GM19193 (cell line): ENCODE results near the gene GCNT1.

ENCODE experiments used
- POLR2A ChIP-seq: IDR thresholded peaks from 4 replicates; pipeline ENCODE4 v1.6.1; 2011; ENCODE audit not compliant: insufficient read depth, insufficient read length; ENCODE audit errors: extremely low read depth

GCNT1 gene

GRCh38 chr9:76438841-76439588 lies 20.0 kb upstream of the GCNT1 start:
- TF ChIP-seq POLR2A, result no peak

GRCh38 chr9:76441551-76442322 lies 17.2 kb upstream of the GCNT1 start:
- no peak for TF ChIP-seq POLR2A

- no peak for TF ChIP-seq POLR2A
Observed at GRCh38 chr9:76443887-76444286, 15.1 kb upstream of the GCNT1 start.

- no peak for TF ChIP-seq POLR2A
Observed at GRCh38 chr9:76444322-76444929, 14.6 kb upstream of the GCNT1 start.

- no peak for TF ChIP-seq POLR2A
Observed at GRCh38 chr9:76445976-76446375, 13.0 kb upstream of the GCNT1 start.

GRCh38 chr9:76448501-76448900 lies 10.5 kb upstream of the GCNT1 start:
- no peak for TF ChIP-seq POLR2A

GRCh38 chr9:76451234-76451633 lies 7.7 kb upstream of the GCNT1 start:
- no peak for TF ChIP-seq POLR2A

GRCh38 chr9:76452839-76453238 lies 6.1 kb upstream of the GCNT1 start:
- TF ChIP-seq POLR2A, result no peak

GRCh38 chr9:76453785-76454184 lies 5.2 kb upstream of the GCNT1 start:
- TF ChIP-seq POLR2A, result no peak

- no peak for TF ChIP-seq POLR2A
Observed at GRCh38 chr9:76454311-76454710, 4.7 kb upstream of the GCNT1 start.

GRCh38 chr9:76456202-76456926 lies 2.6 kb upstream of the GCNT1 start:
- no peak for TF ChIP-seq POLR2A

- no peak for TF ChIP-seq POLR2A
Observed at GRCh38 chr9:76459694-76460635, 983 bp downstream of the GCNT1 start.

- TF ChIP-seq POLR2A, result no peak
Observed at GRCh38 chr9:76462126-76462525, 3.1 kb downstream of the GCNT1 start.

- no peak for TF ChIP-seq POLR2A
Observed at GRCh38 chr9:76463211-76463610, 4.2 kb downstream of the GCNT1 start.
